HCT116 (cell line): Measurements from ENCODE around the gene C19orf25. TPM values are rescaled to one million over a fixed set of nuclear protein-coding genes. Genes with fewer than 3 reads are reported as not detected.
A peak's percentile ranks its signal among the peaks of the same experiment; 100 is the strongest.

Experiments
- ATAC-seq: fragments of 200-7000 bp; cut with Tn5 transposase; 2 replicates; pipeline ENCODE4 v1.9.1; 2020; ENCODE audit warnings: mild to moderate bottlenecking, moderate library complexity
- BruUV-seq: library from RNA; stranded (reverse); fragments of 400-500 nt; replicated peaks from 2 replicates; lab custom pipeline; 2021; lab: Mats Ljungman, UMichigan
- CTCF ChIA-PET: fragments of 300-600 bp; sonication (Branson Sonifier 250); formaldehyde crosslinking; loops from one replicate; lab custom pipeline; 2021; ENCODE audit warnings: antibody characterized with exemption; lab: Charles Lee
- POLR2A ChIA-PET: fragments of 300-600, 350-600 bp; sonication (Branson Sonifier 250); formaldehyde crosslinking; loops from one replicate; lab custom pipeline; 2021; ENCODE audit warnings: antibody characterized with exemption; lab: Charles Lee
- RAD21 ChIA-PET, 2 experiments: fragments of 300-600 bp; sonication (Branson Sonifier 250); formaldehyde crosslinking; loops; one replicate each; lab custom pipeline; 2023; ENCODE audit warnings: low total read pairs in 2 of 2; ENCODE audit not compliant: uncharacterized antibody in 2 of 2, unreplicated experiment in 2 of 2, low non-redundant PET in 1 of 2; lab: Charles Lee
- DNase-seq: peaks from one replicate; pipeline ENCODE4 v3.0.0-alpha.2; 2010; ENCODE audit warnings: low read depth, low spot score
- H2AFZ ChIP-seq: fragments of 200-600 bp; shearing (Covaris generic), sonication (generic); 2 replicates; pipeline ENCODE4 v1.6.1; 2017; ENCODE audit warnings: low read depth, mixed run types, mixed read lengths, antibody characterized with exemption, low read length; ENCODE audit not compliant: poor library complexity, severe bottlenecking
- H3K27ac ChIP-seq: 2 replicates; pipeline ENCODE4 v1.5.1; 2012; ENCODE audit warnings: low read depth, low read length
- H3K27me3 ChIP-seq: fragments of 200-600 bp; sonication (generic); 2 replicates; pipeline ENCODE4 v1.6.1; 2016; ENCODE audit warnings: mixed run types, low read length, mixed read lengths; ENCODE audit not compliant: insufficient read depth
- H3K36me3 ChIP-seq, 2 experiments: fragments of 200-500 bp in 1 of 2; fragments of 200-600 bp in 1 of 2; sonication (Bioruptor generic) in 1 of 2; sonication (generic) in 1 of 2; 2 replicates each; pipeline versions ENCODE4 v1.5.1 to v1.6.1; 2014 to 2016; ENCODE audit warnings: low read length in 2 of 2, inconsistent platforms in 1 of 2, mixed read lengths in 1 of 2, mixed run types in 1 of 2; ENCODE audit not compliant: insufficient read depth in 2 of 2, control insufficient read depth in 1 of 2
- H3K4me1 ChIP-seq, 2 experiments: fragments of 200-600 bp in 1 of 2; sonication (generic) in 1 of 2; 2 replicates each; pipeline versions ENCODE4 v1.5.1 to v1.6.1; 2012 to 2017; ENCODE audit warnings: low read length in 2 of 2, inconsistent platforms in 1 of 2, mild to moderate bottlenecking in 1 of 2, mixed read lengths in 1 of 2, mixed run types in 1 of 2, moderate library complexity in 1 of 2; ENCODE audit not compliant: insufficient read depth in 2 of 2, control insufficient read depth in 1 of 2
- H3K4me2 ChIP-seq: fragments of 200-600 bp; sonication (generic); 2 replicates; pipeline ENCODE4 v1.6.1; 2017; ENCODE audit warnings: mixed run types, low read length, mixed read lengths
- H3K4me3 ChIP-seq, 2 experiments: fragments of 200-600 bp in 1 of 2; sonication (generic) in 1 of 2; replicated peaks in 1 of 2; 2 replicates each; pipeline ENCODE4 v1.5.1; 2011 to 2016; ENCODE audit warnings: low read length in 2 of 2, control low read depth in 1 of 2, low read depth in 1 of 2, mild to moderate bottlenecking in 1 of 2, mixed read lengths in 1 of 2, mixed run types in 1 of 2
- H3K79me2 ChIP-seq: fragments of 200-600 bp; sonication (generic); 2 replicates; pipeline ENCODE4 v1.6.1; 2017; ENCODE audit warnings: mild to moderate bottlenecking, mixed run types, low read length, moderate library complexity, mixed read lengths; ENCODE audit not compliant: insufficient read depth
- H3K9ac ChIP-seq: fragments of 200-600 bp; sonication (generic); 2 replicates; pipeline ENCODE4 v1.6.1; 2016; ENCODE audit warnings: low read length, mixed read lengths
- H3K9me2 ChIP-seq: fragments of 200-600 bp; sonication (generic), shearing (Covaris generic); 2 replicates; pipeline ENCODE4 v1.6.1; 2017; ENCODE audit warnings: mixed run types, mild to moderate bottlenecking, moderate library complexity; ENCODE audit not compliant: insufficient read depth
- H3K9me3 ChIP-seq, 2 experiments: fragments of 200-500 bp in 1 of 2; fragments of 200-600 bp in 1 of 2; sonication (Bioruptor generic) in 1 of 2; sonication (generic) in 1 of 2; 2 replicates each; pipeline ENCODE4 v1.6.1; 2014 to 2017; ENCODE audit warnings: low read length in 2 of 2, mixed read lengths in 2 of 2, inconsistent platforms in 1 of 2, low read depth in 1 of 2, mild to moderate bottlenecking in 1 of 2, mixed run types in 1 of 2, moderate library complexity in 1 of 2; ENCODE audit not compliant: control insufficient read depth in 1 of 2, insufficient read depth in 1 of 2
- H4K20me1 ChIP-seq: fragments of 200-600 bp; sonication (generic), shearing (Covaris generic); 2 replicates; pipeline ENCODE4 v1.6.1; 2017; ENCODE audit warnings: mixed run types, mild to moderate bottlenecking, moderate library complexity; ENCODE audit not compliant: insufficient read depth
- ATF3 ChIP-seq: IDR thresholded peaks from 2 replicates; pipeline ENCODE4 v1.6.1; 2012
- CBX3 ChIP-seq: IDR thresholded peaks from 2 replicates; pipeline ENCODE4 v1.6.1; 2012; ENCODE audit warnings: low read depth
- CEBPB ChIP-seq: IDR thresholded peaks from 2 replicates; pipeline ENCODE4 v1.6.1; 2012; ENCODE audit warnings: low read depth
- EGR1 ChIP-seq: IDR thresholded peaks from 2 replicates; pipeline ENCODE4 v1.6.1; 2012; ENCODE audit warnings: low read depth
- ELF1 ChIP-seq: IDR thresholded peaks from 2 replicates; pipeline ENCODE4 v1.6.1; 2012; ENCODE audit warnings: low read depth, borderline replicate concordance
- EZH2 ChIP-seq: fragments of 200-600 bp; sonication (generic); IDR thresholded peaks from 2 replicates; pipeline ENCODE4 v1.6.1; 2017; ENCODE audit warnings: antibody characterized with exemption, mixed run types
- FOSL1 ChIP-seq: IDR thresholded peaks from 2 replicates; pipeline ENCODE4 v1.6.1; 2012; ENCODE audit warnings: low read depth
- MAX ChIP-seq: IDR thresholded peaks from 2 replicates; pipeline ENCODE4 v1.6.1; 2012
- POLR2A ChIP-seq: IDR thresholded peaks from 2 replicates; pipeline ENCODE4 v1.7.0; 2011; ENCODE audit warnings: borderline replicate concordance; ENCODE audit not compliant: insufficient read depth, insufficient read length; ENCODE audit errors: extremely low read depth
- POLR2AphosphoS5 ChIP-seq: IDR thresholded peaks from 2 replicates; pipeline ENCODE4 v1.6.1; 2011; ENCODE audit warnings: mild to moderate bottlenecking, low read depth, low read length, moderate library complexity
- RAD21 ChIP-seq: IDR thresholded peaks from 2 replicates; pipeline ENCODE4 v1.6.1; 2012; ENCODE audit warnings: low read depth, mild to moderate bottlenecking
- SIN3A ChIP-seq: IDR thresholded peaks from 2 replicates; pipeline ENCODE4 v1.6.1; 2012; ENCODE audit warnings: low read depth
- SRF ChIP-seq: IDR thresholded peaks from 2 replicates; pipeline ENCODE4 v1.6.1; 2012; ENCODE audit warnings: low read depth
- TCF7L2 ChIP-seq: IDR thresholded peaks from 2 replicates; pipeline ENCODE4 v1.7.0; 2011; ENCODE audit warnings: borderline replicate concordance, inconsistent platforms; ENCODE audit not compliant: insufficient read depth, insufficient read length; ENCODE audit errors: extremely low read depth
- YY1 ChIP-seq: IDR thresholded peaks from 2 replicates; pipeline ENCODE4 v1.6.1; 2011; ENCODE audit warnings: low read length, low read depth, moderate library complexity, mild to moderate bottlenecking; ENCODE audit not compliant: insufficient replicate concordance; ENCODE audit errors: extremely low read depth
- ZFX ChIP-seq: fragments of 450-650 bp; IDR thresholded peaks from 2 replicates; pipeline ENCODE4 v1.6.1; 2017
- ZNF274 ChIP-seq: fragments of 200-500 bp; sonication (Bioruptor generic); IDR thresholded peaks from 2 replicates; pipeline ENCODE4 v1.6.1; 2014; ENCODE audit warnings: mild to moderate bottlenecking, low read depth, low read length, inconsistent platforms
- intact Hi-C: fragments of 100-400 bp; cut with micrococcal nuclease; formaldehyde crosslinking; loops from 2 replicates; pipeline ENCODE4 v1.10.0; 2022
- total RNA-seq: library from RNA; stranded (reverse); gene quantifications from one replicate; pipeline ENCODE4 v1.2.1, GENCODE V29; 2021; ENCODE audit not compliant: unreplicated experiment

C19orf25 gene
- total RNA-seq, 1 experiment from 2014 or later = 48.8 TPM

- peaks cover 8% of the 10 kb centered on the region for H3K79me2 ChIP-seq
- CTCF ChIA-PET = no interaction called here
- peaks cover 29 to 50% of the 10 kb centered on the region in 2 experiments for H3K4me1 ChIP-seq
- H3K9me3 ChIP-seq = no peaks in the 10 kb centered on the region
- H3K36me3 ChIP-seq = peaks cover 0 to 5% of the 10 kb centered on the region in 2 experiments; a peak in 1 of 4 replicates
- BruUV-seq = no TSS peak
- no peak overlapping the region for H2AFZ ChIP-seq
- peak overlapping the region in 1 of 2 experiments; percentile 62; a peak in 1 of 4 replicates for H3K4me3 ChIP-seq
- intact Hi-C loops = no loop called here
- ATAC-seq = no peak
- POLR2A ChIA-PET = interaction anchor here (1.3 kb wide), 1 partner anchor 9 kb away, joined by 3 read pairs; no protein-coding TSS in a partner anchor
- no peak for TF ChIP-seq POLR2AphosphoS5
- TF ChIP-seq POLR2A = no peak
- TF ChIP-seq YY1 = no peak
- TF ChIP-seq ELF1 = no peak
- TF ChIP-seq ZFX = no peak
- TF ChIP-seq FOSL1 = no peak
- no peak for TF ChIP-seq SIN3A
- TF ChIP-seq EGR1 = no peak
- TF ChIP-seq MAX = no peak
- TF ChIP-seq RAD21 = no peak
- TF ChIP-seq SRF = no peak
- TF ChIP-seq ZNF274 = no peak
- no peak for TF ChIP-seq CBX3
- TF ChIP-seq TCF7L2 = no peak
- no peak for TF ChIP-seq CEBPB
- TF ChIP-seq ATF3 = no peak
- no peak for TF ChIP-seq EZH2
- RAD21 ChIA-PET = no interaction called here
- H3K9ac ChIP-seq = no peak overlapping the region
- peak overlapping the region; percentile 99 for H3K4me2 ChIP-seq
- H3K27me3 ChIP-seq = no peaks in the 10 kb centered on the region; the same call in 1 of the 2 replicates
- H3K9me2 ChIP-seq = no peaks in the 10 kb centered on the region
- no peak for DNase-seq
- no peak overlapping the region for H3K27ac ChIP-seq
- H4K20me1 ChIP-seq = peaks cover 9% of the 10 kb centered on the region; the same call in 1 of the 2 replicates
These were observed 32.1 kb downstream of the C19orf25 start for GRCh38 chr19:1446713-1447481.
